ENCODE results near the gene BCL11A.

The BCL11A gene

GRCh38 chr2:60490848-60491247, 62.6 kb downstream of the BCL11A start:
- H3K9ac ChIP-seq (ENCODE audit: low read depth, low read length) = no peak overlapping the region
- H3K36me3 ChIP-seq (ENCODE audit: insufficient read depth, low read length) = no peaks in the 10 kb centered on the region
- no peaks in the 10 kb centered on the region for H3K9me3 ChIP-seq (ENCODE audit: control insufficient read depth, insufficient read depth, low read length)
- peaks cover 13% of the 10 kb centered on the region for H3K4me1 ChIP-seq (ENCODE audit: insufficient read depth, low read length)

- Histone ChIP-seq H3K9me3 (ENCODE audit: control insufficient read depth, insufficient read depth, low read length) (no peaks in the 10 kb centered on the region), H3K4me1 (ENCODE audit: insufficient read depth, low read length) (peaks cover 14% of the 10 kb centered on the region), H3K9ac (ENCODE audit: low read depth, low read length) (no peak overlapping the region), H3K36me3 (ENCODE audit: insufficient read depth, low read length) (no peaks in the 10 kb centered on the region)
Measured at GRCh38 chr2:60490441-60490840, 63.0 kb downstream of the BCL11A start.

- Histone ChIP-seq H3K36me3 (ENCODE audit: insufficient read depth, low read length) (no peaks in the 10 kb centered on the region), H3K4me1 (ENCODE audit: insufficient read depth, low read length) (peaks cover 23% of the 10 kb centered on the region), H3K9ac (ENCODE audit: low read depth, low read length) (no peak overlapping the region), H3K9me3 (ENCODE audit: control insufficient read depth, insufficient read depth, low read length) (no peaks in the 10 kb centered on the region)
Measured at GRCh38 chr2:60489289-60489688, 64.2 kb downstream of the BCL11A start.

- peaks cover 25% of the 10 kb centered on the region for H3K4me1 ChIP-seq (ENCODE audit: insufficient read depth, low read length)
Measured at GRCh38 chr2:60488291-60488690, 65.2 kb downstream of the BCL11A start.

GRCh38 chr2:60487174-60487573, 66.3 kb downstream of the BCL11A start:
- peaks cover 29% of the 10 kb centered on the region for H3K4me1 ChIP-seq (ENCODE audit: insufficient read depth, low read length)
- H3K9ac ChIP-seq (ENCODE audit: low read depth, low read length) = no peak overlapping the region
- no peaks in the 10 kb centered on the region for H3K9me3 ChIP-seq (ENCODE audit: control insufficient read depth, insufficient read depth, low read length)
- no peaks in the 10 kb centered on the region for H3K36me3 ChIP-seq (ENCODE audit: insufficient read depth, low read length)

More at GRCh38 chr2:60488291-60488690, 65.2 kb downstream of the BCL11A start:
- Histone ChIP-seq H3K9me3 (ENCODE audit: control insufficient read depth, insufficient read depth, low read length) (no peaks in the 10 kb centered on the region), H3K36me3 (ENCODE audit: insufficient read depth, low read length) (no peaks in the 10 kb centered on the region), H3K9ac (ENCODE audit: low read depth, low read length) (no peak overlapping the region)

- Histone ChIP-seq H3K36me3 (ENCODE audit: insufficient read depth, low read length) (no peaks in the 10 kb centered on the region), H3K9me3 (ENCODE audit: control insufficient read depth, insufficient read depth, low read length) (no peaks in the 10 kb centered on the region), H3K4me1 (ENCODE audit: insufficient read depth, low read length) (peaks cover 29% of the 10 kb centered on the region), H3K9ac (ENCODE audit: low read depth, low read length) (no peak overlapping the region)
Measured at GRCh38 chr2:60486551-60486950, 66.9 kb downstream of the BCL11A start.

- Histone ChIP-seq H3K9ac (ENCODE audit: low read depth, low read length) (no peak overlapping the region), H3K4me1 (ENCODE audit: insufficient read depth, low read length) (peaks cover 30% of the 10 kb centered on the region), H3K36me3 (ENCODE audit: insufficient read depth, low read length) (no peaks in the 10 kb centered on the region), H3K9me3 (ENCODE audit: control insufficient read depth, insufficient read depth, low read length) (no peaks in the 10 kb centered on the region)
Measured at GRCh38 chr2:60486067-60486466, 67.4 kb downstream of the BCL11A start.

GRCh38 chr2:60485550-60485949, 67.9 kb downstream of the BCL11A start:
- Histone ChIP-seq H3K36me3 (ENCODE audit: insufficient read depth, low read length) (no peaks in the 10 kb centered on the region), H3K9me3 (ENCODE audit: control insufficient read depth, insufficient read depth, low read length) (no peaks in the 10 kb centered on the region), H3K4me1 (ENCODE audit: insufficient read depth, low read length) (peaks cover 35% of the 10 kb centered on the region), H3K9ac (ENCODE audit: low read depth, low read length) (no peak overlapping the region)

GRCh38 chr2:60485055-60485454, 68.4 kb downstream of the BCL11A start:
- H3K4me1 ChIP-seq (ENCODE audit: insufficient read depth, low read length) = peaks cover 34% of the 10 kb centered on the region
- H3K36me3 ChIP-seq (ENCODE audit: insufficient read depth, low read length) = no peaks in the 10 kb centered on the region
- no peak overlapping the region for H3K9ac ChIP-seq (ENCODE audit: low read depth, low read length)
- no peaks in the 10 kb centered on the region for H3K9me3 ChIP-seq (ENCODE audit: control insufficient read depth, insufficient read depth, low read length)

- H3K36me3 ChIP-seq (ENCODE audit: insufficient read depth, low read length) = no peaks in the 10 kb centered on the region
- peaks cover 34% of the 10 kb centered on the region for H3K4me1 ChIP-seq (ENCODE audit: insufficient read depth, low read length)
- no peak overlapping the region for H3K9ac ChIP-seq (ENCODE audit: low read depth, low read length)
- H3K9me3 ChIP-seq (ENCODE audit: control insufficient read depth, insufficient read depth, low read length) = no peaks in the 10 kb centered on the region
Measured at GRCh38 chr2:60484133-60484645, 69.3 kb downstream of the BCL11A start.

GRCh38 chr2:60483401-60483800, 70.1 kb downstream of the BCL11A start:
- Histone ChIP-seq H3K9me3 (ENCODE audit: control insufficient read depth, insufficient read depth, low read length) (no peaks in the 10 kb centered on the region), H3K9ac (ENCODE audit: low read depth, low read length) (no peak overlapping the region), H3K36me3 (ENCODE audit: insufficient read depth, low read length) (no peaks in the 10 kb centered on the region), H3K4me1 (ENCODE audit: insufficient read depth, low read length) (peaks cover 34% of the 10 kb centered on the region)

GRCh38 chr2:60482222-60482621, 71.2 kb downstream of the BCL11A start:
- Histone ChIP-seq H3K36me3 (ENCODE audit: insufficient read depth, low read length) (no peaks in the 10 kb centered on the region), H3K4me1 (ENCODE audit: insufficient read depth, low read length) (peaks cover 34% of the 10 kb centered on the region), H3K9ac (ENCODE audit: low read depth, low read length) (no peak overlapping the region), H3K9me3 (ENCODE audit: control insufficient read depth, insufficient read depth, low read length) (no peaks in the 10 kb centered on the region)

GRCh38 chr2:60481257-60481656, 72.2 kb downstream of the BCL11A start:
- no peaks in the 10 kb centered on the region for H3K36me3 ChIP-seq (ENCODE audit: insufficient read depth, low read length)
- no peak overlapping the region for H3K9ac ChIP-seq (ENCODE audit: low read depth, low read length)
- H3K9me3 ChIP-seq (ENCODE audit: control insufficient read depth, insufficient read depth, low read length) = no peaks in the 10 kb centered on the region
- H3K4me1 ChIP-seq (ENCODE audit: insufficient read depth, low read length) = peaks cover 44% of the 10 kb centered on the region

- no peaks in the 10 kb centered on the region for H3K36me3 ChIP-seq (ENCODE audit: insufficient read depth, low read length)
- no peak overlapping the region for H3K9ac ChIP-seq (ENCODE audit: low read depth, low read length)
- H3K9me3 ChIP-seq (ENCODE audit: control insufficient read depth, insufficient read depth, low read length) = no peaks in the 10 kb centered on the region
- peaks cover 51% of the 10 kb centered on the region for H3K4me1 ChIP-seq (ENCODE audit: insufficient read depth, low read length)
Measured at GRCh38 chr2:60480089-60480773, 73.2 kb downstream of the BCL11A start.

GRCh38 chr2:60479226-60480088, 74.0 kb downstream of the BCL11A start:
- no peak overlapping the region for H3K9ac ChIP-seq (ENCODE audit: low read depth, low read length)
- no peaks in the 10 kb centered on the region for H3K36me3 ChIP-seq (ENCODE audit: insufficient read depth, low read length)
- peaks cover 53% of the 10 kb centered on the region for H3K4me1 ChIP-seq (ENCODE audit: insufficient read depth, low read length)
- no peaks in the 10 kb centered on the region for H3K9me3 ChIP-seq (ENCODE audit: control insufficient read depth, insufficient read depth, low read length)
